ENCODE data around the gene HDHD2. TPM values are rescaled to one million over a fixed set of nuclear protein-coding genes. Genes with fewer than 3 reads are reported as not detected.

The HDHD2 gene
- total and polyA plus RNA-seq, 4 donors = 46.8 to 96.7 (median 66.4) TPM

GRCh38 chr18:47151439-47151838 lies 1.1 kb upstream of the HDHD2 start:
- Histone ChIP-seq H3K36me3 (ENCODE audit: control insufficient read depth, insufficient read depth, low read length) (peaks cover 3% of the 10 kb centered on the region), H3K27ac (ENCODE audit: low read depth, low read length) (no peak overlapping the region), H3K4me3 (ENCODE audit: low read depth, low read length) (no peak overlapping the region), H3K4me1 (ENCODE audit: control insufficient read depth, insufficient read depth, low read length) (peaks cover 9% of the 10 kb centered on the region), H3K27me3 (ENCODE audit: control insufficient read depth, insufficient read depth, low read length) (no peaks in the 10 kb centered on the region), H3K9me3 (ENCODE audit: control insufficient read depth, insufficient read depth, low read length) (no peaks in the 10 kb centered on the region)
- DNase-seq (ENCODE audit: low read depth in 4 of 6, low spot score in 6 of 6) = no peak

- no peaks in the 10 kb centered on the region for H3K9me3 ChIP-seq (ENCODE audit: control insufficient read depth, insufficient read depth, low read length)
- H3K4me3 ChIP-seq (ENCODE audit: low read depth, low read length) = peak overlapping the region; percentile 83
- DNase-seq (ENCODE audit: low read depth in 4 of 6, low spot score in 6 of 6) = peak in 1 of 6 donors; percentile 6
- H3K27ac ChIP-seq (ENCODE audit: low read depth, low read length) = peak overlapping the region; percentile 94
- no peaks in the 10 kb centered on the region for H3K27me3 ChIP-seq (ENCODE audit: control insufficient read depth, insufficient read depth, low read length)
- peaks cover 9% of the 10 kb centered on the region for H3K4me1 ChIP-seq (ENCODE audit: control insufficient read depth, insufficient read depth, low read length)
- WGBS (ENCODE audit: insufficient coverage) = 9% methylated on average over 8 of the region's 13 CpGs
- H3K36me3 ChIP-seq (ENCODE audit: control insufficient read depth, insufficient read depth, low read length) = peaks cover 3% of the 10 kb centered on the region
Measured at GRCh38 chr18:47150824-47151366, 595 bp upstream of the HDHD2 start.

GRCh38 chr18:47149457-47150028 lies 757 bp downstream of the HDHD2 start:
- Histone ChIP-seq H3K4me1 (ENCODE audit: control insufficient read depth, insufficient read depth, low read length) (peaks cover 9% of the 10 kb centered on the region), H3K36me3 (ENCODE audit: control insufficient read depth, insufficient read depth, low read length) (peaks cover 3% of the 10 kb centered on the region), H3K9me3 (ENCODE audit: control insufficient read depth, insufficient read depth, low read length) (no peaks in the 10 kb centered on the region), H3K4me3 (ENCODE audit: low read depth, low read length) (peak overlapping the region; percentile 83), H3K27ac (ENCODE audit: low read depth, low read length) (peak overlapping the region; percentile 94), H3K27me3 (ENCODE audit: control insufficient read depth, insufficient read depth, low read length) (no peaks in the 10 kb centered on the region)
- 18% methylated on average over 12 of the region's 12 CpGs for WGBS (ENCODE audit: insufficient coverage)
- DNase-seq (ENCODE audit: low read depth in 4 of 6, low spot score in 6 of 6) = no peak

- WGBS (ENCODE audit: insufficient coverage) = 60% methylated on average over 1 of the region's 3 CpGs
- Histone ChIP-seq H3K4me1 (ENCODE audit: control insufficient read depth, insufficient read depth, low read length) (peaks cover 9% of the 10 kb centered on the region), H3K4me3 (ENCODE audit: low read depth, low read length) (no peak overlapping the region), H3K36me3 (ENCODE audit: control insufficient read depth, insufficient read depth, low read length) (peaks cover 3% of the 10 kb centered on the region), H3K9me3 (ENCODE audit: control insufficient read depth, insufficient read depth, low read length) (no peaks in the 10 kb centered on the region), H3K27me3 (ENCODE audit: control insufficient read depth, insufficient read depth, low read length) (no peaks in the 10 kb centered on the region), H3K27ac (ENCODE audit: low read depth, low read length) (no peak overlapping the region)
- DNase-seq (ENCODE audit: low read depth in 4 of 6, low spot score in 6 of 6) = peak in 1 of 6 donors; percentile 59
Measured at GRCh38 chr18:47146206-47146605, 4.1 kb downstream of the HDHD2 start.

GRCh38 chr18:47143899-47144485 lies 6.3 kb downstream of the HDHD2 start:
- Histone ChIP-seq H3K27ac (ENCODE audit: low read depth, low read length) (no peak overlapping the region), H3K9me3 (ENCODE audit: control insufficient read depth, insufficient read depth, low read length) (no peaks in the 10 kb centered on the region), H3K27me3 (ENCODE audit: control insufficient read depth, insufficient read depth, low read length) (no peaks in the 10 kb centered on the region), H3K4me3 (ENCODE audit: low read depth, low read length) (no peak overlapping the region), H3K4me1 (ENCODE audit: control insufficient read depth, insufficient read depth, low read length) (no peaks in the 10 kb centered on the region), H3K36me3 (ENCODE audit: control insufficient read depth, insufficient read depth, low read length) (no peaks in the 10 kb centered on the region)
- WGBS (ENCODE audit: insufficient coverage) = 96% methylated on average over 4 of the region's 4 CpGs
- DNase-seq (ENCODE audit: low read depth in 4 of 6, low spot score in 6 of 6) = no peak

GRCh38 chr18:47143153-47143552 lies 7.1 kb downstream of the HDHD2 start:
- no CpG with 5 or more reads among the region's 5 CpGs for WGBS (ENCODE audit: insufficient coverage)
- no peak for DNase-seq (ENCODE audit: low read depth in 4 of 6, low spot score in 6 of 6)

GRCh38 chr18:47141289-47141688 lies 9.0 kb downstream of the HDHD2 start:
- H3K27ac ChIP-seq (ENCODE audit: low read depth, low read length) = no peak overlapping the region
- no peaks in the 10 kb centered on the region for H3K9me3 ChIP-seq (ENCODE audit: control insufficient read depth, insufficient read depth, low read length)
- H3K27me3 ChIP-seq (ENCODE audit: control insufficient read depth, insufficient read depth, low read length) = no peaks in the 10 kb centered on the region
- H3K4me3 ChIP-seq (ENCODE audit: low read depth, low read length) = no peak overlapping the region
- H3K4me1 ChIP-seq (ENCODE audit: control insufficient read depth, insufficient read depth, low read length) = no peaks in the 10 kb centered on the region
- no peaks in the 10 kb centered on the region for H3K36me3 ChIP-seq (ENCODE audit: control insufficient read depth, insufficient read depth, low read length)
- no peak for DNase-seq (ENCODE audit: low read depth in 4 of 6, low spot score in 6 of 6)

More at GRCh38 chr18:47143153-47143552, 7.1 kb downstream of the HDHD2 start:
- Histone ChIP-seq H3K27me3 (ENCODE audit: control insufficient read depth, insufficient read depth, low read length) (no peaks in the 10 kb centered on the region), H3K9me3 (ENCODE audit: control insufficient read depth, insufficient read depth, low read length) (no peaks in the 10 kb centered on the region), H3K4me1 (ENCODE audit: control insufficient read depth, insufficient read depth, low read length) (no peaks in the 10 kb centered on the region), H3K36me3 (ENCODE audit: control insufficient read depth, insufficient read depth, low read length) (no peaks in the 10 kb centered on the region), H3K27ac (ENCODE audit: low read depth, low read length) (no peak overlapping the region), H3K4me3 (ENCODE audit: low read depth, low read length) (no peak overlapping the region)

GRCh38 chr18:47121146-47121545 lies 29.2 kb downstream of the HDHD2 start:
- no peaks in the 10 kb centered on the region for H3K9me3 ChIP-seq (ENCODE audit: control insufficient read depth, insufficient read depth, low read length)
- H3K36me3 ChIP-seq (ENCODE audit: control insufficient read depth, insufficient read depth, low read length) = peaks cover 3% of the 10 kb centered on the region
- no peak for DNase-seq (ENCODE audit: low read depth in 4 of 6, low spot score in 6 of 6)
- no peaks in the 10 kb centered on the region for H3K4me1 ChIP-seq (ENCODE audit: control insufficient read depth, insufficient read depth, low read length)
- H3K27me3 ChIP-seq (ENCODE audit: control insufficient read depth, insufficient read depth, low read length) = no peaks in the 10 kb centered on the region
- H3K27ac ChIP-seq (ENCODE audit: low read depth, low read length) = no peak overlapping the region
- no peak overlapping the region for H3K4me3 ChIP-seq (ENCODE audit: low read depth, low read length)
- WGBS (ENCODE audit: insufficient coverage) = no CpG with 5 or more reads among the region's 3 CpGs

GRCh38 chr18:47120428-47120827 lies 29.9 kb downstream of the HDHD2 start:
- no CpG with 5 or more reads among the region's 4 CpGs for WGBS (ENCODE audit: insufficient coverage)
- no peak overlapping the region for H3K4me3 ChIP-seq (ENCODE audit: low read depth, low read length)
- H3K9me3 ChIP-seq (ENCODE audit: control insufficient read depth, insufficient read depth, low read length) = no peaks in the 10 kb centered on the region
- H3K27ac ChIP-seq (ENCODE audit: low read depth, low read length) = no peak overlapping the region
- H3K27me3 ChIP-seq (ENCODE audit: control insufficient read depth, insufficient read depth, low read length) = no peaks in the 10 kb centered on the region
- DNase-seq (ENCODE audit: low read depth in 4 of 6, low spot score in 6 of 6) = no peak
- H3K4me1 ChIP-seq (ENCODE audit: control insufficient read depth, insufficient read depth, low read length) = no peaks in the 10 kb centered on the region
- peaks cover 3% of the 10 kb centered on the region for H3K36me3 ChIP-seq (ENCODE audit: control insufficient read depth, insufficient read depth, low read length)

- DNase-seq (ENCODE audit: low read depth in 4 of 6, low spot score in 6 of 6) = no peak
Measured at GRCh38 chr18:47118981-47119380, 31.3 kb downstream of the HDHD2 start.

More at GRCh38 chr18:47118981-47119380, 31.3 kb downstream of the HDHD2 start:
- peaks cover 3% of the 10 kb centered on the region for H3K36me3 ChIP-seq (ENCODE audit: control insufficient read depth, insufficient read depth, low read length)
- H3K9me3 ChIP-seq (ENCODE audit: control insufficient read depth, insufficient read depth, low read length) = no peaks in the 10 kb centered on the region
- no peak overlapping the region for H3K4me3 ChIP-seq (ENCODE audit: low read depth, low read length)
- H3K4me1 ChIP-seq (ENCODE audit: control insufficient read depth, insufficient read depth, low read length) = no peaks in the 10 kb centered on the region
- WGBS (ENCODE audit: insufficient coverage) = 80% methylated on average over 2 of the region's 2 CpGs
- H3K27ac ChIP-seq (ENCODE audit: low read depth, low read length) = no peak overlapping the region
- H3K27me3 ChIP-seq (ENCODE audit: control insufficient read depth, insufficient read depth, low read length) = no peaks in the 10 kb centered on the region

Data from spinal cord (tissue), 10 donors.